H1 (cell line): ENCODE measurements around the gene ABLIM1. TPM values are rescaled to one million over a fixed set of nuclear protein-coding genes. Genes with fewer than 3 reads are reported as not detected.

ENCODE experiments used
- CTCF ChIA-PET: fragments of 300-600 bp; sonication (Branson Sonifier 250); formaldehyde crosslinking; loops from one replicate; lab custom pipeline; 2021; ENCODE audit not compliant: partially characterized antibody; lab: Charles Lee
- POLR2A ChIA-PET: fragments of 300-600 bp; sonication (Branson Sonifier 250); formaldehyde crosslinking; loops from one replicate; lab custom pipeline; 2021; ENCODE audit warnings: inconsistent platforms; ENCODE audit not compliant: partially characterized antibody; lab: Charles Lee
- DNase-seq, 2 experiments: peaks; one replicate each; pipeline versions ENCODE4 v3.0.0 to v3.0.0-alpha.2; 2010 to 2022; ENCODE audit warnings: low spot score in 2 of 2, low read depth in 1 of 2, mixed read lengths in 1 of 2
- FAIRE-seq: peaks from 2 replicates; lab custom pipeline; 2011; peaks lifted over from hg19 to GRCh38; lab: Jason Lieb, UNC
- H2AFZ ChIP-seq: 2 replicates; pipeline ENCODE4 v1.8.1; 2012; ENCODE audit warnings: low read length, inconsistent platforms
- H2AK5ac ChIP-seq: 2 replicates; pipeline ENCODE4 v1.6.1; 2013; ENCODE audit warnings: low read depth, low read length
- H2BK120ac ChIP-seq: replicated peaks from 2 replicates; pipeline ENCODE3; 2013; ENCODE audit warnings: low read depth, low read length, inconsistent platforms
- H2BK12ac ChIP-seq: 2 replicates; pipeline ENCODE4 v1.6.1; 2013; ENCODE audit warnings: low read depth, low read length
- H2BK15ac ChIP-seq: 2 replicates; pipeline ENCODE4 v1.6.1; 2013; ENCODE audit warnings: low read length
- H2BK20ac ChIP-seq: 2 replicates; pipeline ENCODE4 v1.6.1; 2013; ENCODE audit warnings: low read length
- H2BK5ac ChIP-seq: 2 replicates; pipeline ENCODE4 v1.6.1; 2013; ENCODE audit warnings: low read depth, low read length
- H3K14ac ChIP-seq: 2 replicates; pipeline ENCODE4 v1.6.1; 2013; ENCODE audit warnings: inconsistent platforms; ENCODE audit not compliant: insufficient read length
- H3K18ac ChIP-seq: 2 replicates; pipeline ENCODE4 v1.6.1; 2013; ENCODE audit warnings: low read length; ENCODE audit errors: extremely low read depth
- H3K23ac ChIP-seq: 2 replicates; pipeline ENCODE4 v1.6.1; 2013; ENCODE audit warnings: inconsistent platforms; ENCODE audit not compliant: insufficient read length
- H3K23me2 ChIP-seq: 2 replicates; pipeline ENCODE4 v1.6.1; 2013; ENCODE audit warnings: low read depth, low read length
- H3K27ac ChIP-seq: 2 replicates; pipeline ENCODE4 v1.6.1; 2011; ENCODE audit warnings: low read depth, low read length, inconsistent platforms
- H3K27me3 ChIP-seq, 4 experiments: replicated peaks in 1 of 4; 1 replicate in 1 of 4; 2 replicates in 3 of 4; pipeline versions ENCODE4 v1.6.1 to v1.8.1; 2011 to 2013; ENCODE audit warnings: low read length in 3 of 4, mild to moderate bottlenecking in 3 of 4, inconsistent platforms in 2 of 4, mixed read lengths in 2 of 4, moderate library complexity in 1 of 4; ENCODE audit not compliant: control insufficient read depth in 3 of 4, insufficient read depth in 3 of 4; ENCODE audit errors: extremely low read depth in 1 of 4
- H3K36me3 ChIP-seq, 4 experiments: 2 replicates each; pipeline versions ENCODE4 v1.6.1 to v1.8.1; 2011 to 2013; ENCODE audit warnings: mild to moderate bottlenecking in 4 of 4, low read length in 3 of 4, moderate library complexity in 2 of 4, control low read depth in 1 of 4, inconsistent platforms in 1 of 4; ENCODE audit not compliant: insufficient read depth in 4 of 4, control insufficient read depth in 2 of 4
- H3K4ac ChIP-seq: replicated peaks from 2 replicates; pipeline ENCODE3; 2013; ENCODE audit warnings: low read length, low read depth, mixed read lengths, inconsistent platforms; ENCODE audit not compliant: insufficient read length
- H3K4me1 ChIP-seq, 4 experiments: replicated peaks in 1 of 4; 1 replicate in 1 of 4; 2 replicates in 3 of 4; pipeline versions ENCODE4 v1.6.1 to v1.8.1; 2011 to 2013; ENCODE audit warnings: low read length in 3 of 4, inconsistent platforms in 2 of 4, mixed read lengths in 1 of 4; ENCODE audit not compliant: insufficient read depth in 4 of 4, control insufficient read depth in 3 of 4
- H3K4me2 ChIP-seq, 2 experiments: 2 replicates each; pipeline versions ENCODE4 v1.6.1 to v1.8.1; 2011 to 2013; ENCODE audit warnings: low read depth in 2 of 2, low read length in 2 of 2, control low read depth in 1 of 2, inconsistent platforms in 1 of 2, mild to moderate bottlenecking in 1 of 2; ENCODE audit not compliant: insufficient read depth in 1 of 2
- H3K4me3 ChIP-seq, 4 experiments: fragments of 200-600, 300-600 bp in 1 of 4; sonication (generic), shearing (Covaris generic), sonication (Bioruptor Twin) in 1 of 4; 2 replicates each; pipeline versions ENCODE4 v1.5.1 to v1.8.1; 2011 to 2016; ENCODE audit warnings: low read length in 4 of 4, low read depth in 3 of 4, control low read depth in 2 of 4, inconsistent platforms in 2 of 4, mild to moderate bottlenecking in 2 of 4, mixed read lengths in 1 of 4, moderate library complexity in 1 of 4; ENCODE audit not compliant: insufficient read depth in 2 of 4; ENCODE audit errors: extremely low read depth in 1 of 4
- H3K56ac ChIP-seq: replicated peaks from 2 replicates; pipeline ENCODE3; 2013; ENCODE audit warnings: low read depth, mild to moderate bottlenecking, mixed read lengths, low read length, inconsistent platforms; ENCODE audit not compliant: insufficient read length
- H3K79me1 ChIP-seq: 2 replicates; pipeline ENCODE4 v1.6.1; 2013; ENCODE audit warnings: low read depth, low read length, control low read depth
- H3K79me2 ChIP-seq, 2 experiments: 2 replicates each; pipeline versions ENCODE4 v1.6.1 to v1.8.1; 2012 to 2013; ENCODE audit warnings: low read length in 2 of 2, mild to moderate bottlenecking in 2 of 2, inconsistent platforms in 1 of 2; ENCODE audit not compliant: insufficient read depth in 2 of 2, control insufficient read depth in 1 of 2
- H3K9ac ChIP-seq, 4 experiments: replicated peaks in 1 of 4; 1 replicate in 1 of 4; 2 replicates in 3 of 4; pipeline versions ENCODE4 v1.6.1 to v1.8.1; 2011 to 2013; ENCODE audit warnings: low read depth in 3 of 4, low read length in 3 of 4, control low read depth in 2 of 4, mild to moderate bottlenecking in 2 of 4, moderate library complexity in 2 of 4, inconsistent platforms in 1 of 4; ENCODE audit errors: extremely low read depth in 1 of 4
- H3K9me3 ChIP-seq, 2 experiments: 2 replicates each; pipeline versions ENCODE4 v1.6.1 to v1.8.1; 2012 to 2013; ENCODE audit warnings: mild to moderate bottlenecking in 2 of 2, moderate library complexity in 2 of 2, control low read depth in 1 of 2, inconsistent platforms in 1 of 2, low read depth in 1 of 2, low read length in 1 of 2, mixed read lengths in 1 of 2; ENCODE audit not compliant: insufficient read depth in 2 of 2
- H4K20me1 ChIP-seq, 2 experiments: replicated peaks in 1 of 2; 2 replicates each; pipeline versions ENCODE3 to v1.8.1; 2011 to 2013; ENCODE audit warnings: inconsistent platforms in 2 of 2, low read length in 2 of 2, mild to moderate bottlenecking in 1 of 2; ENCODE audit not compliant: insufficient read depth in 2 of 2, control insufficient read depth in 1 of 2
- H4K5ac ChIP-seq: 2 replicates; pipeline ENCODE4 v1.6.1; 2013; ENCODE audit warnings: low read length, low read depth, mixed read lengths, inconsistent platforms; ENCODE audit not compliant: insufficient read length
- H4K8ac ChIP-seq: 2 replicates; pipeline ENCODE4 v1.8.0; 2013; ENCODE audit warnings: mild to moderate bottlenecking, moderate library complexity, low read length, inconsistent platforms; ENCODE audit not compliant: insufficient read depth; ENCODE audit errors: extremely low read depth
- H4K91ac ChIP-seq: replicated peaks from 2 replicates; pipeline ENCODE3; 2013; ENCODE audit warnings: low read length, mixed read lengths, inconsistent platforms; ENCODE audit not compliant: insufficient read length
- MAFK ChIP-seq: IDR thresholded peaks from 2 replicates; pipeline ENCODE4 v1.6.1; 2012; ENCODE audit warnings: low read depth, mild to moderate bottlenecking, improper control_type of control experiment, low read length
- NANOG ChIP-seq: IDR thresholded peaks from 2 replicates; pipeline ENCODE4 v1.6.1; 2011; ENCODE audit warnings: low read length, low read depth, mild to moderate bottlenecking, inconsistent platforms; ENCODE audit not compliant: insufficient read depth, poor library complexity, severe bottlenecking
- SIX5 ChIP-seq: IDR thresholded peaks from 2 replicates; pipeline ENCODE4 v1.6.1; 2011; ENCODE audit warnings: mild to moderate bottlenecking, low read depth, low read length
- WGBS, 2 experiments: shearing (Covaris generic) in 1 of 2; methylation state at CpG; one replicate each; pipeline versions ENCODE4 v1.1.6 to v1.1.7; 2013 to 2015; ENCODE audit warnings: low lambda C conversion rate in 2 of 2, mixed read lengths in 2 of 2, inconsistent platforms in 1 of 2, low coverage in 1 of 2, missing lambda C conversion rate in 1 of 2; ENCODE audit not compliant: insufficient replicate concordance in 2 of 2, insufficient coverage in 1 of 2, insufficient read length in 1 of 2; ENCODE audit errors: extremely low coverage in 1 of 2, missing lambda C conversion rate in 1 of 2; 5-methylcytosine and 5-hydroxymethylcytosine counted together
- polyA plus RNA-seq, 7 experiments: library from polyadenylated mRNA; depleted of rRNA in 3 of 7; stranded (reverse) in 5 of 7; unstranded in 2 of 7; fragments of >200 nt in 5 of 7; fragments of 200-250 nt in 2 of 7; gene quantifications; 1 replicate in 5 of 7; 2 replicates in 1 of 7; 4 replicates in 1 of 7; pipeline versions ENCODE4 v1.2.1 to v1.2.3, GENCODE V29; 2011 to 2013; ENCODE audit warnings: missing spikeins in 2 of 7, mixed read lengths in 2 of 7
- total RNA-seq: library from RNA; stranded (reverse); fragmentation: NEBNext Ultra II Directional; extraction: Animal tissue kit (Norgen Biotek cat#: 25700); gene quantifications from 2 replicates; pipeline ENCODE4 v1.2.1, GENCODE V29; 2021

The ABLIM1 gene
- total and polyA plus RNA-seq, 2 of the 8 experiments (the other 6 are each of a cell fraction or from before 2014, with no cell fraction given), result 51.2 to 51.7 TPM

- H3K4me2 ChIP-seq, result no peak overlapping the region
- H3K36me3 ChIP-seq, result no peaks in the 10 kb centered on the region
- FAIRE-seq (no peak), DNase-seq (no peak)
- no peak overlapping the region for H2BK12ac ChIP-seq
- no peak overlapping the region for H3K9ac ChIP-seq
- H3K4me3 ChIP-seq, result no peak overlapping the region
- no peak overlapping the region for H2BK5ac ChIP-seq
- H3K9me3 ChIP-seq, result no peaks in the 10 kb centered on the region
- H3K23me2 ChIP-seq, result peaks cover 4% of the 10 kb centered on the region; the same call in 1 of the 2 replicates
- no peak overlapping the region for H2AFZ ChIP-seq
- H2BK120ac ChIP-seq, result no peak overlapping the region
- TF ChIP-seq MAFK, result peak; percentile 60
- no peak for TF ChIP-seq SIX5
- TF ChIP-seq NANOG, result no peak
- ChIA-PET CTCF (interaction anchor here (0.7 to 2.0 kb wide), 5 partner anchors 20 to 49 kb away, joined by 3 to 7 read pairs (median 3); no protein-coding TSS in a partner anchor), POLR2A (no interaction called here)
- no peak overlapping the region for H3K23ac ChIP-seq
- H4K8ac ChIP-seq, result no peak overlapping the region
- H2BK20ac ChIP-seq, result no peak overlapping the region
- H3K27ac ChIP-seq, result no peak overlapping the region
- 0 out of 2 replicates have a peak, but pooled peaks cover 3% of the 10 kb centered on the region for H3K79me1 ChIP-seq
- no peak overlapping the region for H3K56ac ChIP-seq
- H3K4me1 ChIP-seq, result peaks cover 0 to 5% (median 0%) of the 10 kb centered on the region in 4 experiments; a peak in 2 of 7 replicates
- H4K20me1 ChIP-seq, result peaks cover 2 to 3% of the 10 kb centered on the region in 2 experiments
- 86% methylated on average over 8 of the region's 8 CpGs; no CpG with 5 or more reads in 1 of the 2 experiments for WGBS, 2 experiments
- H3K14ac ChIP-seq, result no peak overlapping the region
- H2AK5ac ChIP-seq, result no peak overlapping the region
- 0 out of 4 replicates have a peak, but pooled peaks cover 0 to 4% of the 10 kb centered on the region in 2 experiments for H3K79me2 ChIP-seq
- no peak overlapping the region for H4K5ac ChIP-seq
- no peak overlapping the region for H4K91ac ChIP-seq
- no peaks in the 10 kb centered on the region for H3K27me3 ChIP-seq
- H2BK15ac ChIP-seq, result no peak overlapping the region
- H3K4ac ChIP-seq, result no peak overlapping the region
- H3K18ac ChIP-seq, result no peak overlapping the region
These were observed 158.4 kb downstream of the ABLIM1 start for GRCh38 chr10:114499630-114500190.
